GM19238 (cell line): ENCODE results near the gene FN1.

Experiments used
- DNase-seq: peaks from one replicate; pipeline ENCODE4 v3.0.0; 2011; ENCODE audit warnings: low spot score; ENCODE audit not compliant: insufficient read length

The FN1 gene

DNA sequence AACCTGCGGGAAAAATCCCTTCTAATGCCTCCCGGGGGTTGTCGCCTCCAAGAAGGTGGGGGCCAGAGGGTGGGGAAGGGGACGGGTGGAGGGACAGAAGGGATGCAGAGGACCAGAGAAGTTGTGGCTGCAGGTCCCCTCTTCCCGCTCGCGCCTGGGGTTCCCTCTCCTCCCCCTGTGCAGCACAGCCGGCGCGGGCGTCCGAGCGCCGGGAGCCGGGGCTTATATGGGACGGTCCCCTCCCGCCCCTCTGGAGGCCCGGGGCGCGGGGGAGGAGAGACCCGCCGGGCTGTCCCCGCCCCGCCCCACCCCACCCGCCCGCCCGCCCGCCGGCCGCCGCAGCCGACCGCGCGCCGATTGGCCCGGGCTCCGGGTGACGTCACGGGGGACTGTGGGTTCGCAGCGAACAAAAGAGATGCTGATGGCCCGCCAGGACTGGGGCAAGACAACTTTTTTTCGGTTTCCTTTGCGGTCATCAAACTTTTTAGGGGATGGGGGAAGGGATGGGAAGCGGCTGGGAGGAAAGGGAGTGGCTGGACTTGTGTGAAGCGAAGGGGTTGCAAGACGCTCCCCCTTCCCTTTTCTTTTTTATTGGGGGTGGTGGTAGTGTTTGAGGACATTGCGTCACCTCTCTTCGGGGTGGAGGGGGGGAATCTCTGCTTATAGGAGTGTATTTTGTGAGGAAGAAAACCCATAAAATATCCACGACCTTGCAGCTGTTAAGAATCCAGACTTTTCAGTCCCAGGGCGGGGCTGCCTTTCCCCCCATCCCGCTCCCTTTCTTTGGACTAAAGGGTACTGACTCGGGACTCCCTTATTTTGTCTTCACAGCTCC, at the start of gene FN1:
FN1 (minus strand) TSS at position 199 of the 835 bp plus-strand sequence. CDS start 266 bp downstream, outside the sequence.
- DNase-seq: peak; percentile 37

GRCh38 chr2:215485032-215485431, 49.2 kb upstream of the FN1 start:
- no peak for DNase-seq

DNA sequence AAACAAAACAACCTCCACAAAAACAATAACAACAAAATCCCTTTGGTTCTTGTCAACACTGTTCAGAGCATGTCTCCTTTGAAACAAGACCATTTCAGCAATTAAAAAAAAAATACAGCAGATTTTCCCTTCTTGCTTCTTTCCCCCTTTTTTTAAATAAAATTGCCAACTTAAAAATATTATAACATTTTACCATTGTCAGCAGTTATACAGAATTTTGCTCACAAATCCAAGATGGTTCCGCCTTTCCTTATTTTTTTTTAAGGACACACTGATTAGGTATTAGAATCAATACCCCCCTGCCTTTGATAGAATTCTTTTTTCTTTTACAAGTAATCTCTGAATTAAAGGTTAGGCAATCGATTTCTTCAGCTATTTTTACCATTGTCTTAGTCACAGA, 48.7 kb upstream of the FN1 start:
- DNase-seq: no peak

GRCh38 chr2:215483431-215483830, 47.6 kb upstream of the FN1 start:
- DNase-seq: no peak

DNA sequence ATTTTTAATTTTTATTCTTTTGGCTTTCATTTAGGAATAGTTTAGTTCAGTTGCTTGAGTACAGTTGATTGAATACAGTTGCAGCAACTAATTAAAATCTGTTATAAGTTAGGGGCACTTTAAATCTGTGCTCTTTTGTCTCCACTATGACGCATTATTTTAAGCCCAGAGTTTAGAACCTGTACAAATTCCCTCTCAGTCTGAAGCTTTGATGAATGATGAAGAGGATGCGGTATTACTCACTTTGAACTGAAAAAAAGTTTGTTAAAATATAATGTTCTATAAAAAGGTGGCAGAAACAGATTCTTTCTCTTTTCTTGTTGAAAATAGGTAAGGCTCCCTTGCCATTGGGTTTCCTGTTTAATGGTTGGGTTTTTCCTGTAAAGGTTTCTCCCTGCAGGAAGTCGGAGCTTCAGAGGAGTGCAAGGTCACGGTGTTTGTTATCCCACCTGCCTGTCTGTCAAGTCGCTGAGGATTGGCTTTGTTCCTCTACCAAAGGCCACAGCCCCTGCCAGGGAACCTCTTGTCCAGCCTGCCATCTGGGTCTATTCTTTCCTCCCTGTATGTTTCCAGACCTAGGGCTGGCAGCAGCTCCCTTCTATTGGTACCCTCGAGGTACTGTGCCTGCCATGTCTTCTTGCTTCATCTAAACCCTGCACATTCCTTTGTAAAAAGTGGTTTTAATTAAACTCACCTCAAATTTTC, 43.8 kb upstream of the FN1 start:
- DNase-seq: no peak

- DNase-seq: no peak
Observed at GRCh38 chr2:215479121-215479520, 43.3 kb upstream of the FN1 start.

DNA sequence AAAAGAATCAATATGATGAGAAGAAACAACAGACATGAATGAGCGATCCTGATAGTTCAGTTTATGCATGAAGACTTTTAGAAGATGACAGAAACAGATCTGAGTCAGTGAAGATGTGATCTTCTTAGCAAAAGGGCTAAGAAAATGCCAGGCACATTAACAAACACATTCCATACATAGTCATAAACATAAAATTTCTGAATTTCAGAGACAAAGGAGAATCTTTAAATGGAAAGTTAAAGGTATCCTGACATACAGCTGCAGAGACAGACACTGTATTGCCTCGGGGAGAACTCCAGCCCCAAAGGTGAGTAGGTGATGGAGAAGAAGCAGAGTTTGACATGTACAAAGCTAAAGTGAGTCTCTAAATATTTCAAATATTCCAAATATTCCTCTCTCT, 40.6 kb upstream of the FN1 start:
- DNase-seq: no peak

- DNase-seq: no peak
Observed at GRCh38 chr2:215466097-215466909, 30.4 kb upstream of the FN1 start.

DNA sequence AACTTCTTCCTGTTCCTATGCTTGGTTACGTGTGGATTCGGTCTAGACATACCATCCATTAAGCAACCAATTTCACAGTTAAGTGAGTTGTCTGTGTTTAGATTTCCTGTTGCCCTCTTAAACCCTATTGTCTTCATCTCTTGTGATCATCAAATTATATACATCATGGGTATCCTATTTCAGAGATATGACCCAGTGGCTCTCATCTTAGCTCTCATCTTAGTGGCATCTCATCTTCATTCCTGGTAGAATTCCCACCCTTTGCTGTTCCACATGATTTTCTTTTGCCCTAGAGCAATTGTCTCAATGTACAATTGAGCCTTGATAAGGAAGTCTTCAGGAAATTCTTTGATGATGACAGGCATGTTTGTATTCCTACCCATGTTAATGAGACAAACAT, 29.4 kb upstream of the FN1 start:
- no peak for DNase-seq

DNA sequence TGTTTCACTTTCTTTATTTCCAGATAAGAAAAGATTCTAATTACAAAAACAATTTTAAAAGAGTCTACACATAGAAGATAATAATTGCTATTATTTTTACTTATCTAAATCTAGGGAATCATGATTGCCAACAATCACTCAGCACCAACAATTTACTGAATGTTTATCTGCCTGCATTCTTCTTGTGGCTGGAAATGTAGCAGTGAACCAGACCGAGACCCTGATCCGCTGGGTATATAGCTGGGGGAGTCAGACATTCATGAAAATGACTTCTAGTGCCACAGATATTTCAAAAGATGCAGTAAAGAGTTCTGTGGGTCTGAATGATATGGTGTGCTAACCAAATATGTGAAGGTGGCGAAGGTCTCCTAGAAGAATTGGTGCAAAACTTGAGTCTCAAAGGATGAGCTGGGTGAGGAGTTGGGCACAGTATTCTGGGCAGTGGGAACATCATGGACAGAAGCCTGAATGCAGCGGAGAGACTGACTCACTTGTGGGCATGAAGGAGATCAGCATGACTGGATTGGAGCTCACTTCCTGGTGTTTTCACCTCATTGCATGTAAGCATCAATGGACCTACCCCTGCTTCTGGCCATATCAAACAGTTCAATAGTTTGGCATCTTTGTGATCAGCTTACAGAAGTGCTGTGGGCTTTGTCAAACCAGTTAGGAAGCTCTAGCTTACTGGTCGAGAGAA, 26.1 kb upstream of the FN1 start:
- no peak for DNase-seq

- DNase-seq: no peak
Observed at GRCh38 chr2:215460682-215461382, 25.0 kb upstream of the FN1 start.

- DNase-seq: no peak
Observed at GRCh38 chr2:215455958-215456357, 20.1 kb upstream of the FN1 start.

GRCh38 chr2:215454519-215455246, 18.8 kb upstream of the FN1 start:
- no peak for DNase-seq

GRCh38 chr2:215452725-215453124, 16.9 kb upstream of the FN1 start:
- no peak for DNase-seq

GRCh38 chr2:215451012-215451756, 15.3 kb upstream of the FN1 start:
- DNase-seq: no peak

DNA sequence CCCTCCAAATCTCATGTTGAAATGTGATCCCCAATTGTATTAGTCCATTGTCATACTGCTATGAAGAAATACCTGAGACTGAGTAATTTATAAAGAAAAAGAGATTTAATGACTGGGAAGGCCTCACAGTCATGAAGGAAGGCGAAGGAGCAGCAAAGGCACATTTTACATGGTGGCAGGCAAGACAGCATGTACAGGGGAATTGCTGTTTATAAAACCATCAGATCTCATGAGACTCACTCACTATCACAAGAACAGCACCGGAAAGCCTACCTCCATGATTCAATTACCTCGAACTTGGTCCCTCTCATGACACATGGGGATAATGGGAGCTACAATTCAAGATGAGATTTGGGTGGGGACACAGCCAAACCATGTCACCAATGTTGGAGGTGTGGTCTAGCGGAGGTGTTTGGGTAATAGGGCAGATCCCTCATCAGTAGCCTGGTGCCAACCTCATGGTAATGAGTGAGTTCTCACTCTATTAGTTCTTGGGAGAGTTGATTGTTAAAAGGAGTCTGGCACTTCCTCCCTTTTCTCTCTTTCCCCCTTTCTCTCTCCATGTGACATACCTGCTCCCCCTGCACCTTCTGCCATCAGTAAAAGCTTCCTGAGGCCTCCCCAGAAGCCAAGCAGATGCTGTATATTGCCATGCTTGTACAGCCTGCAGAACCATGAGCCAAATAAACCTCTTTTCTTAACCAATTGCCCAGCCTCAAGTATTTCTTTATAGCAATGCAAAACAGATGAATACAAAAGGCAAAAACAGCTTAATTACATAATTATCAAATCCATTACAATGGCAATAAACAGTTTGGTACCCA, 14.5 kb upstream of the FN1 start:
- DNase-seq: no peak

GRCh38 chr2:215447673-215448081, 11.8 kb upstream of the FN1 start:
- no peak for DNase-seq

- no peak for DNase-seq
Observed at GRCh38 chr2:215447056-215447455, 11.2 kb upstream of the FN1 start.
